Measurements from ENCODE around the gene CAPRIN1.

DNA sequence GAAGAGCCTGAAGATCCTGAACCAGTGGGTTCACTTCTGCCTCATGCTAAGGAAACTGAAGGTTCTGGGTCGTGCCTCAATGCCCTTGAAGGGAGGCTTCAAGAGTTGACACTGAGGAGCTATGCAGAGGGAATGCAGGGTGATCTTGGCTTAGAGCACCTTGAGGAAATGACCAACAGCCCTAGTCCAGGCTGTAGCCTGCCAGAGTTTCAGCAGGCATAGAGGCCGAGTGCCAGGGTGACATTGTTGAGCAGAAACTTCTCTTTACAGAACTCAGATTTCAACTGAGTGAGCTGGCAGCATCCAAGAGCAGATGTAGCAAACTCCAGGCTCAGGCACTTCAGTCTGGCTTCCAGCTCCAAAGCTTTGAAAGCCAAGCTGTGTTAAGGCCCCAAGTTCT, 23.1 kb upstream of the CAPRIN1 start:
- no peak for TF ChIP-seq POLR2A (IDR thresholded peaks at IDR 0.05)
- TF ChIP-seq, protein P1, sequence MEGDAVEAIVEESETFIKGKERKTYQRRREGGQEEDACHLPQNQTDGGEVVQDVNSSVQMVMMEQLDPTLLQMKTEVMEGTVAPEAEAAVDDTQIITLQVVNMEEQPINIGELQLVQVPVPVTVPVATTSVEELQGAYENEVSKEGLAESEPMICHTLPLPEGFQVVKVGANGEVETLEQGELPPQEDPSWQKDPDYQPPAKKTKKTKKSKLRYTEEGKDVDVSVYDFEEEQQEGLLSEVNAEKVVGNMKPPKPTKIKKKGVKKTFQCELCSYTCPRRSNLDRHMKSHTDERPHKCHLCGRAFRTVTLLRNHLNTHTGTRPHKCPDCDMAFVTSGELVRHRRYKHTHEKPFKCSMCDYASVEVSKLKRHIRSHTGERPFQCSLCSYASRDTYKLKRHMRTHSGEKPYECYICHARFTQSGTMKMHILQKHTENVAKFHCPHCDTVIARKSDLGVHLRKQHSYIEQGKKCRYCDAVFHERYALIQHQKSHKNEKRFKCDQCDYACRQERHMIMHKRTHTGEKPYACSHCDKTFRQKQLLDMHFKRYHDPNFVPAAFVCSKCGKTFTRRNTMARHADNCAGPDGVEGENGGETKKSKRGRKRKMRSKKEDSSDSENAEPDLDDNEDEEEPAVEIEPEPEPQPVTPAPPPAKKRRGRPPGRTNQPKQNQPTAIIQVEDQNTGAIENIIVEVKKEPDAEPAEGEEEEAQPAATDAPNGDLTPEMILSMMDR (IDR thresholded peaks at IDR 0.05 in 8 of 11, conservative IDR thresholded peaks at IDR 0.05 in 3 of 11), result no peak
